ENCODE measurements around the gene TANC2.

DNA sequence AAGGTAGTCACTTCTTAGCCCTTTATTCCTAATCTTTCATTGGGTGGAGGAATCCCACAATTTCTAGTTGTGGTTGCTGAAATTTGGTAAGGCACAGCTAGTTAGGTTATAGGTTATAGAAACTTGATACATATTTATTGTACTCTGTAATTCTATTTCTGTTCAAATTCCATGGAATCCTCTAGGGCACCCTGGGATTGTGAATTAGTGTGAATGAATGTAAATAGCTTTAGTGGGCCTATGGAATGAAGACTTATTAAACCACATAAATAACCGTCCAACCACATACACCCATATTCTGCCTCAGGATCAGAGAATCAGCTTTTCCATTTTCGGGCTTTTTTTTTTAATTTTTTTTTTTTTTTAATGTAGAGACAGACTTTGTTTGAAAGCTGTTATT is 9.2 kb downstream of the TANC2 start:
- no peak for TF ChIP-seq GATA3 (IDR thresholded peaks at IDR 0.05; ENCODE audit: low read depth, low read length)
- no peak for TF ChIP-seq GATA2 (IDR thresholded peaks at IDR 0.05; ENCODE audit: low read depth, low read length)
